Effector CD8-positive, alpha-beta T cell (primary cell): Measurements from ENCODE around the gene PIP5K1B.

Experiments used
- DNase-seq: peaks from one replicate; lab custom pipeline; 2025; lab: John Stamatoyannopoulos, UW

Gene PIP5K1B

GRCh38 chr9:68739621-68740174, 34.7 kb downstream of the PIP5K1B start:
- no peak for DNase-seq

GRCh38 chr9:68740561-68740960, 35.5 kb downstream of the PIP5K1B start:
- DNase-seq: no peak

GRCh38 chr9:68741234-68741633, 36.2 kb downstream of the PIP5K1B start:
- no peak for DNase-seq

GRCh38 chr9:68741704-68742332, 36.8 kb downstream of the PIP5K1B start:
- DNase-seq: no peak

GRCh38 chr9:68742333-68742730, 37.3 kb downstream of the PIP5K1B start:
- DNase-seq: no peak

- DNase-seq: no peak
Observed at GRCh38 chr9:68744426-68744825, 39.4 kb downstream of the PIP5K1B start.

- no peak for DNase-seq
Observed at GRCh38 chr9:68746525-68746924, 41.5 kb downstream of the PIP5K1B start.

GRCh38 chr9:68747043-68747533, 42.0 kb downstream of the PIP5K1B start:
- no peak for DNase-seq

- DNase-seq: no peak
Observed at GRCh38 chr9:68749135-68749534, 44.1 kb downstream of the PIP5K1B start.

GRCh38 chr9:68749579-68750159, 44.6 kb downstream of the PIP5K1B start:
- no peak for DNase-seq

GRCh38 chr9:68750255-68750654, 45.2 kb downstream of the PIP5K1B start:
- DNase-seq: no peak

- no peak for DNase-seq
Observed at GRCh38 chr9:68750786-68751185, 45.7 kb downstream of the PIP5K1B start.

GRCh38 chr9:68751556-68751955, 46.5 kb downstream of the PIP5K1B start:
- DNase-seq: no peak

- no peak for DNase-seq
Observed at GRCh38 chr9:68755051-68755450, 50.0 kb downstream of the PIP5K1B start.

GRCh38 chr9:68755752-68756151, 50.7 kb downstream of the PIP5K1B start:
- no peak for DNase-seq

- DNase-seq: no peak
Observed at GRCh38 chr9:68759981-68760673, 55.1 kb downstream of the PIP5K1B start.

GRCh38 chr9:68760674-68761333, 55.8 kb downstream of the PIP5K1B start:
- no peak for DNase-seq

- DNase-seq: no peak
Observed at GRCh38 chr9:68762570-68762969, 57.5 kb downstream of the PIP5K1B start.

GRCh38 chr9:68763104-68763503, 58.1 kb downstream of the PIP5K1B start:
- DNase-seq: no peak

- DNase-seq: no peak
Observed at GRCh38 chr9:68768619-68769018, 63.6 kb downstream of the PIP5K1B start.

- no peak for DNase-seq
Observed at GRCh38 chr9:68769852-68770251, 64.8 kb downstream of the PIP5K1B start.

GRCh38 chr9:68771376-68771775, 66.3 kb downstream of the PIP5K1B start:
- no peak for DNase-seq
